DOHH2 (cell line): Measurements from ENCODE around the gene STX1B.

Source experiments
- EZH2phosphoT487 ChIP-seq: fragments of 200-600 bp; sonication (generic); IDR thresholded peaks from 2 replicates; pipeline ENCODE4 v1.6.1; 2017; ENCODE audit warnings: borderline replicate concordance, mild to moderate bottlenecking, antibody characterized with exemption, low read length, moderate library complexity, mixed read lengths
- TF ChIP-seq, protein P1 (sequence below): fragments of 200-600 bp; sonication (generic); IDR thresholded peaks from one replicate; pipeline ENCODE4 v1.5.1; 2014; ENCODE audit warnings: antibody characterized with exemption, mild to moderate bottlenecking, low read depth, low read length; ENCODE audit not compliant: poor library complexity, severe bottlenecking

DNA sequence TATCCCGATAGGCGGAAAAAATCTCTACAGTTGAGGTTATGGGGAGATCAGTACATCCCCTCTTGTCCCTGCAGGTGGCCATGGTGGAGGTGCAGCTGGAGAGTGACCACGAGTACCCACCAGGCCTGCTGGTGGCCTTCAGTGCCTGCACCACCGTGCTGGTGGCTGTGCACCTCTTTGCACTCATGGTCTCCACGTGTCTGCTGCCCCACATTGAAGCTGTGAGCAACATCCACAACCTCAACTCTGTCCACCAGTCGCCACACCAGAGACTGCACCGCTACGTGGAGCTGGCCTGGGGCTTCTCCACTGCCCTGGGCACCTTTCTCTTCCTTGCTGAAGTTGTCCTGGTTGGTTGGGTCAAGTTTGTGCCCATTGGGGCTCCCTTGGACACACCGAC is 57.3 kb downstream of the STX1B start:
- TF ChIP-seq, protein P1, sequence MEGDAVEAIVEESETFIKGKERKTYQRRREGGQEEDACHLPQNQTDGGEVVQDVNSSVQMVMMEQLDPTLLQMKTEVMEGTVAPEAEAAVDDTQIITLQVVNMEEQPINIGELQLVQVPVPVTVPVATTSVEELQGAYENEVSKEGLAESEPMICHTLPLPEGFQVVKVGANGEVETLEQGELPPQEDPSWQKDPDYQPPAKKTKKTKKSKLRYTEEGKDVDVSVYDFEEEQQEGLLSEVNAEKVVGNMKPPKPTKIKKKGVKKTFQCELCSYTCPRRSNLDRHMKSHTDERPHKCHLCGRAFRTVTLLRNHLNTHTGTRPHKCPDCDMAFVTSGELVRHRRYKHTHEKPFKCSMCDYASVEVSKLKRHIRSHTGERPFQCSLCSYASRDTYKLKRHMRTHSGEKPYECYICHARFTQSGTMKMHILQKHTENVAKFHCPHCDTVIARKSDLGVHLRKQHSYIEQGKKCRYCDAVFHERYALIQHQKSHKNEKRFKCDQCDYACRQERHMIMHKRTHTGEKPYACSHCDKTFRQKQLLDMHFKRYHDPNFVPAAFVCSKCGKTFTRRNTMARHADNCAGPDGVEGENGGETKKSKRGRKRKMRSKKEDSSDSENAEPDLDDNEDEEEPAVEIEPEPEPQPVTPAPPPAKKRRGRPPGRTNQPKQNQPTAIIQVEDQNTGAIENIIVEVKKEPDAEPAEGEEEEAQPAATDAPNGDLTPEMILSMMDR = no peak
- TF ChIP-seq EZH2phosphoT487 = no peak
